Measurements from ENCODE around the gene RBL1.

DNA sequence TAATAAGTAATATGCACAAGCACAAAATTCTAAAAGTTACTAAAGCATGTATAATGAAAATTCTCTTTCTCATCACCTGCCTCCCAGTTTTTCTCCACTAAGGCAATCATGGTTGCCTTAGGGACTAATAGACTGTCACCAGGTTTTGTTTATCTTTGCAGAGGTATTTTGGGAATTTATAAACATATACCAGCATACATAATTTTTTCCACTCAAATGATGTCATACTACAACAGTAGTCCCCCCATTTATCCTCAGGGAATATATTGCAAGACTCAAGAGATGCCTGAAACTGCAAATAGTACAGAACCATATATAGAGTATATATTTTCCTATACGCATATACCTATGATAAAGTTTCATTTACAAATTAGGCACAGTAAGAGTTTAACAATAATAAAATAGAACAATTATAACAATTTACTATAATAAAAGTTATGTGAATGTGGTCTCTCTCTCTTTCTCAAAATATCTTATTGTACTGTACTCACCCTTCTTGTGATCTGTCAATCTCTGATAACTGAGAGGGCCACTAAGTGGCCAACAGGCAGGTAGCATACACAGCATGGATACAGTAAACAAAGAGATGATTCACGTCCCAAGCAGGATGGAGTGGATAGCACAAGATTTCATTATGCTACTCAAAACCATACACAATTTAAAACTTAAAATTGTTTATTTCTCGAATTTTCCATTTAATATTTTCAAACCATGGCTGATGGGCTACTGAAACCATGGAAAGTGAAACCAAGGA, 19.7 kb downstream of the RBL1 start:
- TF ChIP-seq, protein P1, sequence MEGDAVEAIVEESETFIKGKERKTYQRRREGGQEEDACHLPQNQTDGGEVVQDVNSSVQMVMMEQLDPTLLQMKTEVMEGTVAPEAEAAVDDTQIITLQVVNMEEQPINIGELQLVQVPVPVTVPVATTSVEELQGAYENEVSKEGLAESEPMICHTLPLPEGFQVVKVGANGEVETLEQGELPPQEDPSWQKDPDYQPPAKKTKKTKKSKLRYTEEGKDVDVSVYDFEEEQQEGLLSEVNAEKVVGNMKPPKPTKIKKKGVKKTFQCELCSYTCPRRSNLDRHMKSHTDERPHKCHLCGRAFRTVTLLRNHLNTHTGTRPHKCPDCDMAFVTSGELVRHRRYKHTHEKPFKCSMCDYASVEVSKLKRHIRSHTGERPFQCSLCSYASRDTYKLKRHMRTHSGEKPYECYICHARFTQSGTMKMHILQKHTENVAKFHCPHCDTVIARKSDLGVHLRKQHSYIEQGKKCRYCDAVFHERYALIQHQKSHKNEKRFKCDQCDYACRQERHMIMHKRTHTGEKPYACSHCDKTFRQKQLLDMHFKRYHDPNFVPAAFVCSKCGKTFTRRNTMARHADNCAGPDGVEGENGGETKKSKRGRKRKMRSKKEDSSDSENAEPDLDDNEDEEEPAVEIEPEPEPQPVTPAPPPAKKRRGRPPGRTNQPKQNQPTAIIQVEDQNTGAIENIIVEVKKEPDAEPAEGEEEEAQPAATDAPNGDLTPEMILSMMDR (conservative IDR thresholded peaks at IDR 0.05; ENCODE audit: low read depth, low read length) = no peak
- TF ChIP-seq SMC3 (IDR thresholded peaks at IDR 0.05; ENCODE audit: low read depth, low read length) (no peak), POLR2A (IDR thresholded peaks at IDR 0.05; ENCODE audit: low read depth, low read length) (no peak), CEBPB (IDR thresholded peaks at IDR 0.05; ENCODE audit: low read depth, low read length) (0 out of 2 replicates have a peak, but pooled peaks have one; percentile 10), BHLHE40 (IDR thresholded peaks at IDR 0.05; ENCODE audit: low read depth, low read length) (no peak), MAFK (IDR thresholded peaks at IDR 0.05; ENCODE audit: low read depth, low read length) (no peak), RAD21 (IDR thresholded peaks at IDR 0.05; ENCODE audit: low read length) (no peak), RFX5 (IDR thresholded peaks at IDR 0.05; ENCODE audit: low read depth, low read length) (no peak)
- TF ChIP-seq, protein P2, sequence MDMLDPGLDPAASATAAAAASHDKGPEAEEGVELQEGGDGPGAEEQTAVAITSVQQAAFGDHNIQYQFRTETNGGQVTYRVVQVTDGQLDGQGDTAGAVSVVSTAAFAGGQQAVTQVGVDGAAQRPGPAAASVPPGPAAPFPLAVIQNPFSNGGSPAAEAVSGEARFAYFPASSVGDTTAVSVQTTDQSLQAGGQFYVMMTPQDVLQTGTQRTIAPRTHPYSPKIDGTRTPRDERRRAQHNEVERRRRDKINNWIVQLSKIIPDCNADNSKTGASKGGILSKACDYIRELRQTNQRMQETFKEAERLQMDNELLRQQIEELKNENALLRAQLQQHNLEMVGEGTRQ (IDR thresholded peaks at IDR 0.05; ENCODE audit: low read depth, low read length) = no peak

Data from IMR-90 (cell line).